OCI-LY3 (cell line): Measurements from ENCODE around the gene TARM1.

ENCODE experiments used
- H2AFZ ChIP-seq: fragments of 200-600, 300-600 bp; shearing (Covaris generic); 2 replicates; pipeline ENCODE4 v1.6.0; 2014; ENCODE audit warnings: antibody characterized with exemption, low read depth, low read length
- H3K27ac ChIP-seq: fragments of 200-600, 300-600 bp; sonication (generic); 2 replicates; pipeline ENCODE4 v1.5.1; 2014; ENCODE audit warnings: mild to moderate bottlenecking, low read length, moderate library complexity, mixed read lengths
- H3K27me3 ChIP-seq: fragments of 200-600, 300-600 bp; sonication (generic); 2 replicates; pipeline ENCODE4 v1.6.1; 2014; ENCODE audit warnings: low read depth, low read length, mixed read lengths
- H3K36me3 ChIP-seq: fragments of 200-600, 300-600 bp; sonication (generic); replicated peaks from 2 replicates; pipeline ENCODE3; 2014; ENCODE audit warnings: low read depth, low read length, mixed read lengths
- H3K4me1 ChIP-seq: fragments of 300-600, 200-600 bp; sonication (generic); 2 replicates; pipeline ENCODE4 v1.6.1; 2014; ENCODE audit warnings: low read length, mixed read lengths
- H3K4me2 ChIP-seq: fragments of 200-600, 300-600 bp; sonication (generic); 2 replicates; pipeline ENCODE4 v1.6.1; 2014; ENCODE audit warnings: low read length, mixed read lengths
- H3K4me3 ChIP-seq: fragments of 300-600, 200-600 bp; sonication (generic); 2 replicates; pipeline ENCODE4 v1.5.1; 2014; ENCODE audit warnings: antibody characterized with exemption, mild to moderate bottlenecking, low read length, moderate library complexity
- H3K79me2 ChIP-seq: fragments of 300-600, 200-600 bp; shearing (Covaris generic); 2 replicates; pipeline ENCODE4 v1.6.1; 2014; ENCODE audit warnings: mild to moderate bottlenecking, low read length, mixed read lengths
- H3K9ac ChIP-seq: fragments of 300-600, 200-600 bp; shearing (Covaris generic); 2 replicates; pipeline ENCODE4 v1.6.0; 2014; ENCODE audit warnings: mild to moderate bottlenecking, low read length, moderate library complexity
- H3K9me3 ChIP-seq: fragments of 200-600, 300-600 bp; shearing (Covaris generic); 2 replicates; pipeline ENCODE4 v1.6.1; 2014; ENCODE audit warnings: low read length, mixed read lengths; ENCODE audit not compliant: insufficient read depth
- H4K20me1 ChIP-seq: fragments of 200-600, 300-600 bp; sonication (generic); 2 replicates; pipeline ENCODE4 v1.6.1; 2016; ENCODE audit warnings: low read length, mixed read lengths; ENCODE audit not compliant: insufficient read depth
- EZH2phosphoT487 ChIP-seq: fragments of 200-600 bp; shearing (Covaris generic); IDR thresholded peaks from 2 replicates; pipeline ENCODE4 v1.6.1; 2018; ENCODE audit warnings: antibody characterized with exemption, mixed run types, low read depth
- TF ChIP-seq, protein P1 (sequence below): fragments of 200-600, 300-600 bp; sonication (generic); IDR thresholded peaks from 2 replicates; pipeline ENCODE4 v1.5.1; 2014; ENCODE audit warnings: antibody characterized with exemption, low read length, low read depth

TARM1 gene

DNA sequence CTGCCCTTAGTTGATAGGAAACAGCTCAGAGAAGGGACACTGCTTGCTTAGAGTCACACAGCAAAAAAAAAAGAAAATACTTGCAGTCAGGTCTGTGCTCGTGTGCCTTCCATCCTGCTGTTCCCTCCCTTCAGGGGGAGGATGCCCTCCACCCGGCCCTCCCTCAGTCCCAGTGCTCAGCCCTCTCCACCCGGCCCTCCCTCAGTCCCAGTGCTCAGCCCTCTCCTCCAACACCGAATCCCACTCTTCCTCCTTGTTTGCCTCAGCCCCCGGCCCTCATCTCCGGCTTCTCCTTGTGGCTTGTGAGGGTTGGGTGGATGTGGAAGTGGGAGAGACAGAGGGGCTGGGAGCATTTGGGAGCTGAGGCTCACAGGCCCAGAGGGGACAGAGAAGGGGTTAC, 28.5 kb upstream of the TARM1 start:
- no peak overlapping the region for H2AFZ ChIP-seq
- H3K4me2 ChIP-seq = no peak overlapping the region
- H3K79me2 ChIP-seq = peaks cover 23% of the 10 kb centered on the region
- TF ChIP-seq EZH2phosphoT487 = no peak
- TF ChIP-seq, protein P1, sequence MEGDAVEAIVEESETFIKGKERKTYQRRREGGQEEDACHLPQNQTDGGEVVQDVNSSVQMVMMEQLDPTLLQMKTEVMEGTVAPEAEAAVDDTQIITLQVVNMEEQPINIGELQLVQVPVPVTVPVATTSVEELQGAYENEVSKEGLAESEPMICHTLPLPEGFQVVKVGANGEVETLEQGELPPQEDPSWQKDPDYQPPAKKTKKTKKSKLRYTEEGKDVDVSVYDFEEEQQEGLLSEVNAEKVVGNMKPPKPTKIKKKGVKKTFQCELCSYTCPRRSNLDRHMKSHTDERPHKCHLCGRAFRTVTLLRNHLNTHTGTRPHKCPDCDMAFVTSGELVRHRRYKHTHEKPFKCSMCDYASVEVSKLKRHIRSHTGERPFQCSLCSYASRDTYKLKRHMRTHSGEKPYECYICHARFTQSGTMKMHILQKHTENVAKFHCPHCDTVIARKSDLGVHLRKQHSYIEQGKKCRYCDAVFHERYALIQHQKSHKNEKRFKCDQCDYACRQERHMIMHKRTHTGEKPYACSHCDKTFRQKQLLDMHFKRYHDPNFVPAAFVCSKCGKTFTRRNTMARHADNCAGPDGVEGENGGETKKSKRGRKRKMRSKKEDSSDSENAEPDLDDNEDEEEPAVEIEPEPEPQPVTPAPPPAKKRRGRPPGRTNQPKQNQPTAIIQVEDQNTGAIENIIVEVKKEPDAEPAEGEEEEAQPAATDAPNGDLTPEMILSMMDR = no peak
- H3K36me3 ChIP-seq = peaks cover 55% of the 10 kb centered on the region
- H3K9me3 ChIP-seq = no peaks in the 10 kb centered on the region
- H3K4me1 ChIP-seq = no peaks in the 10 kb centered on the region
- no peaks in the 10 kb centered on the region for H4K20me1 ChIP-seq
- no peaks in the 10 kb centered on the region for H3K27me3 ChIP-seq
- H3K4me3 ChIP-seq = no peak overlapping the region
- no peak overlapping the region for H3K27ac ChIP-seq
- H3K9ac ChIP-seq = no peak overlapping the region

DNA sequence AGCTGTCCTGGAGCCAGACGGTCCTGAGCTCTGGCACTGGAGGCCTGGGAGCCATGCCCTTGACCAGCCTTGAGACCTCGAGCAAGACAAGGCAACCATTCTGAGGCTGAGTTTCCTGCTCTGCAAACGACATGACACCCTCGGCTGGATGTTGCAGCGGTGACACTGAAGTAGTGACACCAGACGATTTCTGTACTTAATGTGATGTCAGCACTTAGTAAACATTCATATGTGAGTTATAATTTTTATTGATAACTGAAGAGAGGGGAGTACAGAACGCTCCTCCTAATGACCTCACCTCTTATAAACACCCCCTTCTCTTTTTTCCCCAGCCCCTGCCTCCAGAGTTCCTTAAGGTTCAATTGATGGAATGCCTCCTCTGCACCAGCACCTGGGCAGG, 27.3 kb upstream of the TARM1 start:
- Histone ChIP-seq H3K9ac (no peak overlapping the region), H3K4me1 (peaks cover 1% of the 10 kb centered on the region; the same call in 1 of the 2 replicates), H3K36me3 (peaks cover 56% of the 10 kb centered on the region), H3K4me3 (no peak overlapping the region), H3K9me3 (no peaks in the 10 kb centered on the region), H2AFZ (no peak overlapping the region), H4K20me1 (no peaks in the 10 kb centered on the region), H3K27me3 (no peaks in the 10 kb centered on the region), H3K79me2 (peaks cover 25% of the 10 kb centered on the region), H3K4me2 (no peak overlapping the region), H3K27ac (no peak overlapping the region)
- no peak for TF ChIP-seq EZH2phosphoT487
- TF ChIP-seq, protein P1 = no peak

DNA sequence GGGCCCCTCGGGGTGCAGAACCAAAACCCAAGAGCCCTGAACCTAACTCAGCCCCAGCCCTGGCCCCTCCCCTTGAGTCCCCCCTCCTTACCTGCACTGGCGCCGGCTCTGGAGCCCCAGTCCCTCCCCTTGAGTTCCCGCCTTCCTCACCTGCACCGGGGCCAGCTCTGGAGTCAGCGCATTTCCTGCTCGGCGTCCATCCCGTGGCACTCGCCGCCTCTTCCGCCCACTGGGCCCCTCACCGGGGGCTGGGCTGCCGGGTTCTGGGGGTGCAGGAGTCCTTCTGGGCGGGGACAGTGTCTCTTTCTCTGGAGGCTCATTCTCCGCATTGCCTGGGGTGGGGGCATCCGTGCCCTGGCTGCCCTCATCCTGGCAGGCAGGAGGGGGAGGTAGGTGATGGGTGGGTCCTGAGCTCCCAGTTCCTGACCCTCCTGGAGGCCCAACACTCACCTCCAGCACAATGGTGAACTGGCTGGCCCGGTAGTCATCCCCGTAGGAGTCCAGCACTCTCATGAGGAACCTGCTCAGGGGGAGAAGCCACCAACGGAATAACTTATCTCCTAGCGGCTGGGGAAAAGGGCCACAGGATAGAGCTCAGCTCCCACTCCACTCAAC, 26.8 kb upstream of the TARM1 start:
- Histone ChIP-seq H3K9ac (no peak overlapping the region), H3K27me3 (no peaks in the 10 kb centered on the region), H3K4me2 (no peak overlapping the region), H3K27ac (no peak overlapping the region), H3K4me1 (peaks cover 3% of the 10 kb centered on the region; the same call in 1 of the 2 replicates), H2AFZ (no peak overlapping the region), H3K36me3 (peaks cover 51% of the 10 kb centered on the region), H3K9me3 (no peaks in the 10 kb centered on the region), H3K4me3 (no peak overlapping the region), H4K20me1 (no peaks in the 10 kb centered on the region), H3K79me2 (peaks cover 27% of the 10 kb centered on the region)
- TF ChIP-seq, protein P1 = no peak
- TF ChIP-seq EZH2phosphoT487 = no peak

DNA sequence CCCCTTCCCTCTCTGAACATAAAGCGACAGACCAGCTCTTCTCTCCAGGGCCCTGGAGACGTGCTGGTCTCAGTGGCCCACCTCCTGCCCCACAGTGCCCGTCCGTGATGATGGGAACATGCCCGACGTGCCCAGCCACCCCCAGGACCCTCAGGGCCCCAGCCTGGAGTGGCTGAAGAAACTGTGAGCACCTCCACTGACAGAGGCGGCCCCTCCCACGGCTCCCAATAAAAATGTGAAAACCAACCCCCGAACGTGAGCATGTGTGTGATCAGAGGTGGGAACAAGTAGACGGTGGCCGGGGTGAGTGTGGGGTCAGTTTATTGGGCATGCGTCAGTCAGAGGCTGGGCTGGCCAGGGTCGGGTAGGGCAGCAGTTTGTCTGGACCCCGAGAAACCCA, 25.6 kb upstream of the TARM1 start:
- Histone ChIP-seq H3K4me2 (no peak overlapping the region), H3K9me3 (no peaks in the 10 kb centered on the region), H3K27ac (no peak overlapping the region), H3K36me3 (peaks cover 46% of the 10 kb centered on the region), H3K4me3 (no peak overlapping the region), H3K27me3 (no peaks in the 10 kb centered on the region), H4K20me1 (no peaks in the 10 kb centered on the region), H2AFZ (no peak overlapping the region), H3K79me2 (peaks cover 30% of the 10 kb centered on the region), H3K9ac (no peak overlapping the region), H3K4me1 (peaks cover 6% of the 10 kb centered on the region; the same call in 1 of the 2 replicates)
- TF ChIP-seq EZH2phosphoT487 = no peak
- TF ChIP-seq, protein P1 = no peak
